K562 (cell line): Measurements from ENCODE around the gene PLAAT3. TPM values are rescaled to one million over a fixed set of nuclear protein-coding genes. Genes with fewer than 3 reads are reported as not detected.

Source experiments
- ATF2 ChIP-seq: sonication (generic); formaldehyde crosslinking; IDR thresholded peaks from 2 replicates; pipeline ENCODE4 v1.8.1; 2022; ENCODE audit warnings: missing genetic modification reagents
- KLF1 ChIP-seq: fragments of 450-650 bp; IDR thresholded peaks from 2 replicates; pipeline ENCODE4 v1.6.1; 2016; ENCODE audit warnings: missing genetic modification characterization, missing compliant biosample characterization
- POLR2A ChIP-seq: fragments of 450-650 bp; conservative IDR thresholded peaks from 2 replicates; pipeline ENCODE4 v1.6.1; 2016
- PREB ChIP-seq: sonication (generic); formaldehyde crosslinking; IDR thresholded peaks from 2 replicates; pipeline ENCODE4 v1.8.1; 2023; ENCODE audit warnings: mild to moderate bottlenecking, missing genetic modification reagents
- SIX5 ChIP-seq, 2 experiments: IDR thresholded peaks; 2 replicates each; pipeline ENCODE4 v1.6.1; 2011; ENCODE audit warnings: low read length in 2 of 2, borderline replicate concordance in 1 of 2, low read depth in 1 of 2, mild to moderate bottlenecking in 1 of 2, moderate library complexity in 1 of 2; ENCODE audit not compliant: insufficient read depth in 1 of 2
- SNIP1 ChIP-seq: fragments of 450-650 bp; IDR thresholded peaks from 2 replicates; pipeline ENCODE4 v1.7.1; 2017; ENCODE audit warnings: low read depth, mild to moderate bottlenecking
- SREBF2 ChIP-seq: sonication (generic); formaldehyde crosslinking; IDR thresholded peaks from 2 replicates; pipeline ENCODE4 v1.4.0; 2020; ENCODE audit warnings: mild to moderate bottlenecking, missing genetic modification reagents
- SRSF3 ChIP-seq: fragments of 200-400 bp; formaldehyde crosslinking; IDR thresholded peaks from 2 replicates; pipeline ENCODE4 v1.6.1; 2016; ENCODE audit warnings: mild to moderate bottlenecking, low read length, moderate library complexity; ENCODE audit not compliant: insufficient read depth
- STAT5B ChIP-seq: fragments of 250-450 bp; sonication (Bioruptor Pico); IDR thresholded peaks from 2 replicates; pipeline ENCODE4 v1.8.0; 2021; ENCODE audit warnings: mild to moderate bottlenecking, inconsistent platforms
- STAT6 ChIP-seq: sonication (generic); formaldehyde crosslinking; IDR thresholded peaks from 2 replicates; pipeline ENCODE4 v1.8.1; 2023; ENCODE audit warnings: mild to moderate bottlenecking, missing genetic modification reagents
- ZBTB9 ChIP-seq: fragments of 450-650 bp; formaldehyde crosslinking; IDR thresholded peaks from 2 replicates; pipeline ENCODE4 v1.4.0; 2020; ENCODE audit warnings: mild to moderate bottlenecking, moderate library complexity
- ZHX1 ChIP-seq: fragments of 150-350 bp; conservative IDR thresholded peaks from 2 replicates; pipeline ENCODE4 v1.6.1; 2014; ENCODE audit warnings: low read length
- ZNF133 ChIP-seq: fragments of 250-450 bp; sonication (Bioruptor Pico); IDR thresholded peaks from 2 replicates; pipeline ENCODE4 v1.4.0; 2020; ENCODE audit warnings: mild to moderate bottlenecking
- ZNF184 ChIP-seq: sonication (generic); formaldehyde crosslinking; IDR thresholded peaks from 2 replicates; pipeline ENCODE4 v1.5.0; 2020; ENCODE audit warnings: missing genetic modification reagents
- ZNF354B ChIP-seq: fragments of 250-450 bp; sonication (Bioruptor Pico); IDR thresholded peaks from 2 replicates; pipeline ENCODE4 v1.4.0; 2020
- ZNF561 ChIP-seq: fragments of 450-650 bp; formaldehyde crosslinking; conservative IDR thresholded peaks from 2 replicates; pipeline ENCODE4 v1.4.0; 2020; ENCODE audit warnings: mild to moderate bottlenecking, moderate library complexity
- polyA plus RNA-seq, 8 experiments: library from polyadenylated mRNA; depleted of rRNA in 4 of 8; stranded (reverse) in 5 of 8; unstranded in 3 of 8; fragments of >200 nt; fragmentation: Nextera tagmentation in 2 of 8; fragmentation: Illumina TruSeq in 1 of 8; extraction: Ambion mirVana in 2 of 8; extraction: Trizol in 1 of 8; gene quantifications; 2 replicates each; pipeline versions ENCODE4 v1.2.1 to v1.2.3, GENCODE V29; 2011 to 2014; ENCODE audit warnings: inconsistent platforms in 1 of 8, missing spikeins in 1 of 8
- total RNA-seq, 7 experiments: library from RNA; depleted of rRNA in 6 of 7; stranded (reverse); fragments of >200 nt in 6 of 7; fragmentation: Illumina TruSeq in 2 of 7; extraction: Trizol in 2 of 7; gene quantifications; 2 replicates each; pipeline versions ENCODE4 v1.2.1 to v1.2.3, GENCODE V29; 2011 to 2021; ENCODE audit warnings: low replicate concordance in 1 of 7

PLAAT3 gene
- total and polyA plus RNA-seq, 9 of the 15 experiments (the other 6 are each of a cell fraction or from before 2014, with no cell fraction given) = 0.80 to 2.7 (median 1.4) TPM

- TF ChIP-seq SIX5 (IDR thresholded peaks at IDR 0.05; ENCODE audit: borderline replicate concordance in 1 of 2, insufficient read depth in 1 of 2, low read depth in 1 of 2, low read length in 2 of 2) = 0 out of 4 replicates have a peak, but pooled peaks of 1 of the 2 experiments have one; percentile 20
- no peak for TF ChIP-seq PREB (CRISPR knock-in tag)
- TF ChIP-seq STAT6 = no peak
- TF ChIP-seq ZHX1 = 0 out of 2 replicates have a peak, but pooled peaks have one; percentile 44
- TF ChIP-seq ZNF184 (CRISPR knock-in tag) = no peak
- TF ChIP-seq ZNF133 = no peak
- TF ChIP-seq SNIP1 = no peak
- TF ChIP-seq SRSF3 = no peak
- TF ChIP-seq STAT5B (CRISPR knock-in tag) = no peak
- TF ChIP-seq ZNF354B (CRISPR knock-in tag) = no peak
- TF ChIP-seq ZBTB9 (CRISPR knock-in tag) = 0 out of 2 replicates have a peak, but pooled peaks have one; percentile 20
- TF ChIP-seq SREBF2 (CRISPR knock-in tag) = no peak
- no peak for TF ChIP-seq KLF1 (tag)
- TF ChIP-seq ATF2 (CRISPR knock-in tag) = no peak
- peak; percentile 46 for TF ChIP-seq POLR2A
- no peak for TF ChIP-seq ZNF561 (CRISPR knock-in tag)
Measured at GRCh38 chr11:63573881-63574855, 40.1 kb downstream of the PLAAT3 start (continued).
